CD4-positive, alpha-beta T cell treated with Interferon alpha-2 for 1 hour (primary cell): Measurements from ENCODE around the gene DENND6B.

ENCODE experiments used
- DNase-seq, 2 donors: peaks; one replicate each; pipeline ENCODE4 v3.0.0-alpha.2; 2020 to 2022

Gene DENND6B

DNA sequence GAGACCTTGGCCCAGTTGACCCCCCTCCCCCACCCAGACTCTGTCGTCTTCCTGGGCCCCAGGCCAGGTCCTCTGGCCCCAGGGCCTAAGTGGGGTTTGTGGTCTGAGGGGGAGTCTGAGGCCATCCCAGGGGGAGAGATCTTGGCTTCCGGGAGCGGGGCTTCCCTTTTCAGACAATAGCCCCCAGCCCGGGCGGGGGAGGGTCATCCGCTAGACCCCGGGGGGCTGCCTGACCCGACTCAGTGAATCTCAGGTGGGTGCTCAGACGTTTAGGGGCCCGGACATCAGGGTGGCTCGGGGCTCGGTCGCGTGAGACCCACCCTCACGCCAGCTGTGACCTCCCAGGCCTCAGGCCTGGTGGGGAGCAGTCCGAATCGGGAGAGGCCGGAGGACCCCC, 57.2 kb downstream of the DENND6B start:
- DNase-seq: no peak

GRCh38 chr22:50268655-50269113, 58.1 kb downstream of the DENND6B start:
- DNase-seq: no peak

DNA sequence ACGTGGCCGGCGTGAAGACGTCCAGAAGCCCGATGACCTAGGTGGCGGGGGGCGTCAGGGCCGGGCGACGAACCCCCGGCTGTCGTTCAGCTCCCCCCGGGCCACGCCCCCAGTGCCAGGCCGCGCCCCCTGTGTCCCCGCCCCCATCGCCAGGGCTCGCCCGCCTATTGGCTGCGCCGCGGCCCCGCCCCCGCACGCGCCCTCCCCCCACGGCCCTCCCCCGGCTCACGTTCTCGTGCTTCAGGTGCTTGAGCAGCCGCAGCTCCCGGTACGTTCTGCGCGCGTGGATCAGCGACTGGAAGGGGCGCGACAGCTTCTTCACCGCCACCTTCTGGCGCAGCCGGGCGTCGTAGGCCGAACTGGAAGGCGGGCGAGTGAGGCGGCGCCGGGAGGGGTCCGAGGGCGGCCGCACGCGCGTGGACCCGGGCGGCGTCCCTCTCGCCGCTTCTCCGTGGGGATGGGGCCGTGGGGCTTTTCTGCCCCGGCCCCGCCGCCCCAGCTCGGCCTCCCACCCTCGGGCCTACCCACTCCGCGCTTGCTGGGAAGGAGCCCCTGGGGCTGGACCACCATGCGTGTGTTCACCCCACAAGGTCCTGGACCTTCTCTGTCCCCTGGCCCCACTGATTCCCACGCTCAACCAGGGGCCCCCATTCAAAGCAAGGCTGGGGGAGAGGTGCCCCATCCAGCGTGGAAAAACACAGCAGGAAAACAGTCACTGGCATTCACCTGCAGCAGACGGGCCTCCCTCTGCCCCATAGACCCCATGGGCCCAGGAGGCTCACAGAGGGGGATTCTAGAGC, 59.0 kb downstream of the DENND6B start:
- DNase-seq: peak; percentile 59 to 69

DNA sequence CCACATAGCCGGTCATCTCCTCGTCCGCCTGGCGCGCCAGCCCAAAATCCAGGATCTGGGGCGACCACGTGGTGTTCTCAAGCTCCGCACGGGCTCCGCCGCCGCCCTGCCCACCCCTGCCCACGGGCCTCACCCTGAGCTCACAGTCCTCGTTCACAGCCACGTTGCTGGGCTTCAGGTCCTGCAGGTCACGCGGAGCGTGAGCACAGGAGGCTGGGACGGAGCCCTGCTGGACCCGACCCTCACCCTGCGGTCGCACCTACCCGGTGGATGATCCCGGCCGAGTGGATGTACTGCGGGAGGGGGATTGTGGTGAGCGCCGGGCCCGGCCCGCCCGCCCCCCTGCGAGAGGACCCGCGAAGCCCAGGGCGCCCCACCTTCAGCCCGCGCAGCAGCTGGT, 59.8 kb downstream of the DENND6B start:
- DNase-seq: no peak

- DNase-seq: no peak
These were observed 61.7 kb downstream of the DENND6B start for GRCh38 chr22:50264946-50265669.

DNA sequence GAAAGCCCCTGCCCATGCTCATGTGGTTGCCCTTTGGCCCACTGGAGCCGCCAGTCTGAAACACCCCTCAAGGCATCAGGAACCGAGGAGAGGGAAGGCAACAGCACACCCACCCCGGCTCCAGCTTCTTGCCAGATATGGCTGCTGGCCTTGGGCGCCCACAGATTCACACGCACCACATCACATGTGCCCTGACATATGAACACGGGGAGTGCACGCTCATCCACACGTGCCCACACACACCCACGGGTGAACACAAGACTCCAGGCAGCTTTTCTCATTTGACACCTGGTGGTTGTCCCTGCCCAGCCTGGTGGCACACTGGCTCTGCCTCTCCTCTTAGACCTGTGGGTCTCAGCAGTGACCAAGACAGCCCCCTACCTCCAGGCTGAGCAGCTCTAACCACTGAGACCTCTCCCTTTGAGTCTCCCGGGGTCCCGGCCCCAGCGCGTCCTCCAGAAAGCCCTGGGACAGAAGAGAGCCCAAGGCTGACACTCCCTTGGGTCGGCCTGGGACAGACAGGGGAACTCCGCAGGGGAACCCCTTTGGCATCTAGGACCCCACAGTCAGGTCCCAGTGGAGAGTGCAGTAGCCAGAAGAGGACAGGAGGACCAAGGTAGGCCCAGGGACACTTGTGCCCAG, 62.6 kb downstream of the DENND6B start:
- DNase-seq: no peak

- DNase-seq: no peak
These were observed 63.7 kb downstream of the DENND6B start for GRCh38 chr22:50262973-50263617.

GRCh38 chr22:50262460-50262911, 64.3 kb downstream of the DENND6B start:
- DNase-seq: no peak

- DNase-seq: no peak
These were observed 65.0 kb downstream of the DENND6B start, which contains the start of gene MAPK12 for GRCh38 chr22:50261615-50262459. TSS of gene MAPK12 (minus strand) at chr22:50261683. CDS start at chr22:50261509, 174 bp downstream.

GRCh38 chr22:50260801-50261614, 65.8 kb downstream of the DENND6B start:
- no peak for DNase-seq

DNA sequence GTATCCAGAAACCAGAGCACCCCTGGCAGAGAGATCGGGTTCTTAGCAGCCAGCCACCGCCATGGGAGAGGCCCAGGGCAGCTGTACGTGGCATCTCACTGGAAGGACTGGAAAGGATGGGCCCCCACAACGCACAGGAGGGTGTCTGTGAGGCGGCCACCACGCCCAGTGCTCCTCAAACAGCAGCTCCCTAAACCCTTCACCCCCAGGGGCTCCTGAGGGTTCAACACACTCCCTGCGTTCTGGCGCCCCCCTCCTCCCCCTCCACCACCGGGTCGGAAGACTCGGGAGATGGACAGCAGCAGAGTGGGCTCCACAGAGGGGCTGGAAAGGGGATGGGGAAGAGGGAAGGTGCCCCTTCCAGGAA, 66.4 kb downstream of the DENND6B start:
- DNase-seq: no peak

DNA sequence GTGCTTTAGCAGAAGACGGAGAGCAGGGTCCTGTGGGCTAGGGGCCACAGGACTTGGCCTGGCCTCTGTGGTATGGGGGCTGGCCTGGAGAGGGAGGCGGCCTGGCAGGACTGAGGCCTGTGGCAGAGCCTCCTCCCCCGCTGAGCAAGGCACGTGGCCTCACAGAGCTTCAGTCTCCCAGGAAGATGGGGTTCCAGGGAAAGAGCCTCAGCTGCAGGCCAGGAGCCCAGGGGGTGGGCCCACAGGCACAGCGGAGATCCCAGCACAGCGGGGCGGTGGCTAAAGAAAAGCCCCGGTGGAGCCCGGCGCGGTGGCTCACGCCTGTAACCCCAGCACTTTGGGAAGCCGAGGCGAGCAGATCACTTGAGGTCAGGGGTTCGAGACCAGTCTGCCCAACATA, 67.5 kb downstream of the DENND6B start:
- DNase-seq: no peak
